Brain microvascular endothelial cell (primary cell): ENCODE measurements around the gene AHNAK2.
"Not testable (repeated sequence)": the region's sequence is repeated elsewhere in the genome, so short reads cannot be mapped to it uniquely, and the experiment has no call there.

Source experiments
- DNase-seq: peaks from one replicate; pipeline ENCODE4 v3.0.0-alpha.2; 2020
- H3K27ac ChIP-seq: fragments of 250-450 bp; sonication (Bioruptor Pico); 2 replicates; pipeline ENCODE4 v1.5.1; 2020; ENCODE audit warnings: mild to moderate bottlenecking, moderate library complexity
- H3K27me3 ChIP-seq: fragments of 250-450 bp; sonication (Bioruptor Pico); replicated peaks from 2 replicates; pipeline ENCODE4 v1.5.1; 2020; ENCODE audit warnings: mild to moderate bottlenecking
- H3K36me3 ChIP-seq: fragments of 250-450 bp; sonication (Bioruptor Pico); replicated peaks from 2 replicates; pipeline ENCODE4 v1.5.1; 2020; ENCODE audit warnings: mild to moderate bottlenecking
- H3K4me3 ChIP-seq: 2 replicates; pipeline ENCODE4 v1.5.1; 2011; ENCODE audit warnings: low read depth, mild to moderate bottlenecking, control low read depth, low read length, moderate library complexity
- CTCF ChIP-seq: IDR thresholded peaks from 2 replicates; pipeline ENCODE4 v1.5.1; 2011; ENCODE audit warnings: low read depth, mild to moderate bottlenecking, moderate library complexity, low read length, control low read depth, inconsistent platforms; ENCODE audit errors: missing control alignments
- in situ Hi-C: cut with HindIII; loops from 2 replicates; pipeline ENCODE4 v1.10.0; 2017; ENCODE audit warnings: low sequenced_read_pairs, low pct_ligation_motif_present

AHNAK2 gene

GRCh38 chr14:104891121-104891551, 87.0 kb downstream of the AHNAK2 start:
- no peak for DNase-seq
- in situ Hi-C loops: no loop called here
- Histone ChIP-seq H3K4me3 (no peak overlapping the region), H3K36me3 (peaks cover 39% of the 10 kb centered on the region), H3K27me3 (no peaks in the 10 kb centered on the region), H3K27ac (no peak overlapping the region)
- TF ChIP-seq CTCF: no peak

GRCh38 chr14:104890292-104890691, 87.9 kb downstream of the AHNAK2 start:
- H3K27ac ChIP-seq, DNase-seq, in situ Hi-C loops, H3K27me3 ChIP-seq, H3K4me3 ChIP-seq: not testable (repeated sequence)
- peaks cover 44% of the 10 kb centered on the region for H3K36me3 ChIP-seq

GRCh38 chr14:104889375-104889757, 88.8 kb downstream of the AHNAK2 start:
- H3K27ac ChIP-seq: no peak overlapping the region
- H3K4me3 ChIP-seq: no peak overlapping the region
- no peak for DNase-seq
- no peaks in the 10 kb centered on the region for H3K27me3 ChIP-seq
- H3K36me3 ChIP-seq: peaks cover 39% of the 10 kb centered on the region
- in situ Hi-C loops: no loop called here
- TF ChIP-seq CTCF: no peak

GRCh38 chr14:104888489-104889374, 89.4 kb downstream of the AHNAK2 start:
- Histone ChIP-seq H3K27me3 (no peaks in the 10 kb centered on the region), H3K36me3 (peaks cover 33% of the 10 kb centered on the region), H3K27ac (no peak overlapping the region), H3K4me3 (no peak overlapping the region)
- TF ChIP-seq CTCF: no peak
- no peak for DNase-seq
- in situ Hi-C loops: no loop called here

- in situ Hi-C loops: no loop called here
- Histone ChIP-seq H3K27ac (no peak overlapping the region), H3K36me3 (peaks cover 40% of the 10 kb centered on the region), H3K27me3 (no peaks in the 10 kb centered on the region), H3K4me3 (no peak overlapping the region)
- TF ChIP-seq CTCF: no peak
- DNase-seq: no peak
These were observed 90.3 kb downstream of the AHNAK2 start for GRCh38 chr14:104887623-104888488.
